Progenitor cell of endocrine pancreas (in vitro differentiated cells): ENCODE data around the gene CD96. TPM values are rescaled to one million over a fixed set of nuclear protein-coding genes. Genes with fewer than 3 reads are reported as not detected.

Source experiments
- DNase-seq: peaks from one replicate; pipeline ENCODE4 v3.0.0; 2021; ENCODE audit warnings: low spot score; ENCODE audit not compliant: unreplicated experiment
- H3K27ac Mint-ChIP-seq: 2 replicates; pipeline ENCODE4 v1.8.0; 2021; ENCODE audit warnings: mild to moderate bottlenecking, moderate library complexity, mixed read lengths
- H3K27me3 Mint-ChIP-seq: 2 replicates; pipeline ENCODE4 v1.8.0; 2021; ENCODE audit warnings: mixed read lengths
- H3K36me3 Mint-ChIP-seq: 2 replicates; pipeline ENCODE4 v1.8.0; 2022; ENCODE audit warnings: mixed read lengths; ENCODE audit not compliant: insufficient read depth
- H3K4me1 Mint-ChIP-seq: 2 replicates; pipeline ENCODE4 v1.8.0; 2021; ENCODE audit warnings: low read depth, mixed read lengths
- H3K4me3 Mint-ChIP-seq: 2 replicates; pipeline ENCODE4 v1.8.0; 2021; ENCODE audit warnings: low read depth, mild to moderate bottlenecking, moderate library complexity, mixed read lengths
- H3K9me3 Mint-ChIP-seq: 2 replicates; pipeline ENCODE4 v1.8.0; 2021; ENCODE audit warnings: low read depth, mixed read lengths
- CTCF ChIP-seq: fragments of 200-600 bp; sonication (generic); IDR thresholded peaks from one replicate; pipeline ENCODE4 v1.5.0; 2021; ENCODE audit warnings: antibody characterized with exemption, mild to moderate bottlenecking; ENCODE audit not compliant: unreplicated experiment
- total RNA-seq: library from RNA; stranded (reverse); gene quantifications from 2 replicates; pipeline ENCODE4 v1.2.1, GENCODE V29; 2021

CD96 gene
- total RNA-seq, 1 donor from 2014 or later: not detected

- H3K27ac Mint-ChIP-seq: no peak overlapping the region
Observed at GRCh38 chr3:111677007-111677392, 135.0 kb downstream of the CD96 start.

GRCh38 chr3:111681661-111682426 is 139.8 kb downstream of the CD96 start:
- peaks cover 4% of the 10 kb centered on the region for H3K4me1 Mint-ChIP-seq
- H3K27ac Mint-ChIP-seq: no peak overlapping the region
- H3K36me3 Mint-ChIP-seq: no peaks in the 10 kb centered on the region
- no peaks in the 10 kb centered on the region for H3K9me3 Mint-ChIP-seq
- H3K4me3 Mint-ChIP-seq: no peak overlapping the region
- peaks cover 4% of the 10 kb centered on the region for H3K27me3 Mint-ChIP-seq
- no peak for DNase-seq
- no peak for TF ChIP-seq CTCF

More at GRCh38 chr3:111677007-111677392, 135.0 kb downstream of the CD96 start:
- Mint-ChIP-seq H3K36me3 (no peaks in the 10 kb centered on the region), H3K9me3 (no peaks in the 10 kb centered on the region), H3K4me1 (peaks cover 25% of the 10 kb centered on the region), H3K27me3 (peaks cover 15% of the 10 kb centered on the region), H3K4me3 (no peak overlapping the region)
- DNase-seq: no peak
- no peak for TF ChIP-seq CTCF

GRCh38 chr3:111684640-111685039 is 142.6 kb downstream of the CD96 start:
- peak overlapping the region; percentile 1 for H3K27ac Mint-ChIP-seq
- no peak for DNase-seq
- H3K9me3 Mint-ChIP-seq: no peaks in the 10 kb centered on the region
- no peaks in the 10 kb centered on the region for H3K36me3 Mint-ChIP-seq
- H3K4me3 Mint-ChIP-seq: no peak overlapping the region
- H3K27me3 Mint-ChIP-seq: peaks cover 4% of the 10 kb centered on the region
- peaks cover 7% of the 10 kb centered on the region for H3K4me1 Mint-ChIP-seq
- TF ChIP-seq CTCF: no peak

- H3K27me3 Mint-ChIP-seq: no peaks in the 10 kb centered on the region
- H3K9me3 Mint-ChIP-seq: no peaks in the 10 kb centered on the region
- no peaks in the 10 kb centered on the region for H3K36me3 Mint-ChIP-seq
- H3K4me3 Mint-ChIP-seq: no peak overlapping the region
- TF ChIP-seq CTCF: no peak
- no peak for DNase-seq
- peaks cover 18% of the 10 kb centered on the region for H3K4me1 Mint-ChIP-seq
- H3K27ac Mint-ChIP-seq: no peak overlapping the region
Observed at GRCh38 chr3:111688190-111688800, 146.3 kb downstream of the CD96 start.

- no peak for DNase-seq
- Mint-ChIP-seq H3K4me1 (peaks cover 15% of the 10 kb centered on the region), H3K36me3 (no peaks in the 10 kb centered on the region), H3K4me3 (no peak overlapping the region), H3K27me3 (peaks cover 2% of the 10 kb centered on the region), H3K9me3 (no peaks in the 10 kb centered on the region), H3K27ac (no peak overlapping the region)
- TF ChIP-seq CTCF: no peak
Observed at GRCh38 chr3:111690242-111690641, 148.2 kb downstream of the CD96 start.
